ENCODE data around the gene NEGR1. TPM values are rescaled to one million over a fixed set of nuclear protein-coding genes. Genes with fewer than 3 reads are reported as not detected.

The NEGR1 gene
- total RNA-seq, 1 donor from 2014 or later, result 9.7 TPM

GRCh38 chr1:71785450-71785849, 496.9 kb downstream of the NEGR1 start:
- no peaks in the 10 kb centered on the region for H3K36me3 ChIP-seq
- no peak overlapping the region for H3K27ac ChIP-seq (replicated peaks)
- no peak for TF ChIP-seq CTCF (IDR thresholded peaks at IDR 0.05; ENCODE audit: borderline replicate concordance)
- no peaks in the 10 kb centered on the region for H3K9me3 ChIP-seq (replicated peaks)
- peaks cover 26% of the 10 kb centered on the region for H3K4me1 ChIP-seq
- no peak overlapping the region for H3K4me3 ChIP-seq
- intact Hi-C loops (cut with micrococcal nuclease), result no loop called here
- DNase-seq, result no peak
- H3K27me3 ChIP-seq (ENCODE audit: low read depth), result no peaks in the 10 kb centered on the region

GRCh38 chr1:71785000-71785399, 497.3 kb downstream of the NEGR1 start:
- H3K4me3 ChIP-seq, result no peak overlapping the region
- no peaks in the 10 kb centered on the region for H3K27me3 ChIP-seq (ENCODE audit: low read depth)
- H3K36me3 ChIP-seq, result no peaks in the 10 kb centered on the region
- intact Hi-C loops (cut with micrococcal nuclease), result no loop called here
- no peak for TF ChIP-seq CTCF (IDR thresholded peaks at IDR 0.05; ENCODE audit: borderline replicate concordance)
- peaks cover 26% of the 10 kb centered on the region for H3K4me1 ChIP-seq
- H3K9me3 ChIP-seq (replicated peaks), result no peaks in the 10 kb centered on the region
- no peak for DNase-seq
- H3K27ac ChIP-seq (replicated peaks), result no peak overlapping the region

- Histone ChIP-seq H3K27me3 (ENCODE audit: low read depth) (no peaks in the 10 kb centered on the region), H3K27ac (replicated peaks) (no peak overlapping the region), H3K4me1 (peaks cover 26% of the 10 kb centered on the region), H3K9me3 (replicated peaks) (no peaks in the 10 kb centered on the region), H3K4me3 (no peak overlapping the region), H3K36me3 (no peaks in the 10 kb centered on the region)
- DNase-seq, result no peak
- no peak for TF ChIP-seq CTCF (IDR thresholded peaks at IDR 0.05; ENCODE audit: borderline replicate concordance)
- intact Hi-C loops (cut with micrococcal nuclease), result no loop called here
Measured at GRCh38 chr1:71784241-71784640, 498.1 kb downstream of the NEGR1 start.

GRCh38 chr1:71783071-71783470, 499.3 kb downstream of the NEGR1 start:
- Histone ChIP-seq H3K4me3 (no peak overlapping the region), H3K9me3 (replicated peaks) (no peaks in the 10 kb centered on the region), H3K27ac (replicated peaks) (no peak overlapping the region), H3K4me1 (peaks cover 21% of the 10 kb centered on the region), H3K36me3 (no peaks in the 10 kb centered on the region), H3K27me3 (ENCODE audit: low read depth) (no peaks in the 10 kb centered on the region)
- intact Hi-C loops (cut with micrococcal nuclease), result no loop called here
- TF ChIP-seq CTCF (IDR thresholded peaks at IDR 0.05; ENCODE audit: borderline replicate concordance), result no peak
- no peak for DNase-seq

GRCh38 chr1:71781450-71781849, 500.9 kb downstream of the NEGR1 start:
- intact Hi-C loops (cut with micrococcal nuclease), result no loop called here
- H3K4me3 ChIP-seq, result no peak overlapping the region

More at GRCh38 chr1:71781450-71781849, 500.9 kb downstream of the NEGR1 start:
- Histone ChIP-seq H3K9me3 (replicated peaks) (no peaks in the 10 kb centered on the region), H3K36me3 (no peaks in the 10 kb centered on the region), H3K27ac (replicated peaks) (no peak overlapping the region), H3K4me1 (peaks cover 31% of the 10 kb centered on the region), H3K27me3 (ENCODE audit: low read depth) (no peaks in the 10 kb centered on the region)
- no peak for TF ChIP-seq CTCF (IDR thresholded peaks at IDR 0.05; ENCODE audit: borderline replicate concordance)
- DNase-seq, result no peak

All from left ventricle myocardium inferior (tissue), 1 donor.